Suprapubic skin (tissue), 4 donors: ENCODE measurements around the gene CNDP1.

ENCODE experiments used
- EP300 ChIP-seq: sonication (generic); formaldehyde crosslinking; IDR thresholded peaks from one replicate; pipeline ENCODE4 v1.6.1; 2017; ENCODE audit warnings: antibody characterized with exemption
- POLR2A ChIP-seq, 2 donors: fragments of 450-650 bp; IDR thresholded peaks; one replicate each; pipeline ENCODE4 v1.6.1; 2017; ENCODE audit warnings: antibody characterized with exemption in 2 of 2, mild to moderate bottlenecking in 2 of 2, moderate library complexity in 2 of 2
- POLR2AphosphoS5 ChIP-seq, 3 donors: sonication (generic); formaldehyde crosslinking; IDR thresholded peaks; one replicate each; pipeline ENCODE4 v1.6.1; 2017; ENCODE audit warnings: antibody characterized with exemption in 3 of 3
- TF ChIP-seq, protein P1 (sequence below), 2 donors: fragments of 200-600 bp in 1 of 2; fragments of 450-650 bp in 1 of 2; sonication (generic) in 1 of 2; IDR thresholded peaks; one replicate each; pipeline ENCODE4 v1.5.1; 2016 to 2019; ENCODE audit warnings: antibody characterized with exemption in 2 of 2, mild to moderate bottlenecking in 1 of 2, moderate library complexity in 1 of 2

DNA sequence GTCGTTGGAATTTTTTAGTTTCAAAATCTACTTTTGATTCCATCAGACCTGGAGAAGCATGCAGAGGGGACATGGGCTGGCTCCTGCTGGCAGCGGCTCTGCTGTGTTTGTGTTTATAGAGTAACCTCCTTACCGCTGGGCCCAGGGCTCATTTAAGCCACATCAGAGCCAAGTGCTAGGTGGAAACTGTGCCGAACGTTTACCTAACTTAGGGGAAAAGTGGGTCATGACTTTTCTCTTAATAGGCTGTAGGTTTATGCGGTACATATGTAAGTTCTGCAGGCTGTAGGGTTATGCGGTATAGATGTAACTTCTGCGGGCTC lies 20.5 kb upstream of the CNDP1 start:
- TF ChIP-seq POLR2A (IDR thresholded peaks at IDR 0.05) = no peak
- TF ChIP-seq, protein P1, sequence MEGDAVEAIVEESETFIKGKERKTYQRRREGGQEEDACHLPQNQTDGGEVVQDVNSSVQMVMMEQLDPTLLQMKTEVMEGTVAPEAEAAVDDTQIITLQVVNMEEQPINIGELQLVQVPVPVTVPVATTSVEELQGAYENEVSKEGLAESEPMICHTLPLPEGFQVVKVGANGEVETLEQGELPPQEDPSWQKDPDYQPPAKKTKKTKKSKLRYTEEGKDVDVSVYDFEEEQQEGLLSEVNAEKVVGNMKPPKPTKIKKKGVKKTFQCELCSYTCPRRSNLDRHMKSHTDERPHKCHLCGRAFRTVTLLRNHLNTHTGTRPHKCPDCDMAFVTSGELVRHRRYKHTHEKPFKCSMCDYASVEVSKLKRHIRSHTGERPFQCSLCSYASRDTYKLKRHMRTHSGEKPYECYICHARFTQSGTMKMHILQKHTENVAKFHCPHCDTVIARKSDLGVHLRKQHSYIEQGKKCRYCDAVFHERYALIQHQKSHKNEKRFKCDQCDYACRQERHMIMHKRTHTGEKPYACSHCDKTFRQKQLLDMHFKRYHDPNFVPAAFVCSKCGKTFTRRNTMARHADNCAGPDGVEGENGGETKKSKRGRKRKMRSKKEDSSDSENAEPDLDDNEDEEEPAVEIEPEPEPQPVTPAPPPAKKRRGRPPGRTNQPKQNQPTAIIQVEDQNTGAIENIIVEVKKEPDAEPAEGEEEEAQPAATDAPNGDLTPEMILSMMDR (IDR thresholded peaks at IDR 0.05) = no peak
- no peak for TF ChIP-seq EP300
- TF ChIP-seq POLR2AphosphoS5 (IDR thresholded peaks at IDR 0.05) = no peak
